T-cell (primary cell): ENCODE measurements around the gene SACS. TPM values are rescaled to one million over a fixed set of nuclear protein-coding genes. Genes with fewer than 3 reads are reported as not detected.

ENCODE experiments used
- ATAC-seq, 4 experiments: fragments of 200-7000 bp in 3 of 4; fragments of 150-1000 bp in 1 of 4; cut with Tn5 transposase; replicated peaks in 1 of 4; 1 replicate in 3 of 4; 2 replicates in 1 of 4; pipeline ENCODE4 v1.10.0; 2021; ENCODE audit warnings: moderate library complexity in 3 of 4, mild to moderate bottlenecking in 2 of 4, moderate number of reproducible peaks in 1 of 4
- CTCF ChIA-PET, 2 donors: fragments of 300-600 bp; sonication (Branson Sonifier 250); formaldehyde crosslinking; loops; one replicate each; lab custom pipeline; 2022; ENCODE audit warnings: antibody characterized with exemption in 2 of 2; lab: Charles Lee
- POLR2A ChIA-PET, 2 donors: fragments of 300-600 bp; sonication (Branson Sonifier 250); formaldehyde crosslinking; loops; one replicate each; lab custom pipeline; 2022; ENCODE audit warnings: antibody characterized with exemption in 2 of 2; lab: Charles Lee
- DNase-seq, 35 experiments: peaks; one replicate each; pipeline versions ENCODE4 v3.0.0 to v3.0.0-alpha.2; 2013 to 2023
- H3K27ac ChIP-seq: one replicate; pipeline ENCODE4 v1.5.1; 2013; ENCODE audit warnings: low read length
- H3K27me3 ChIP-seq, 2 experiments: replicated peaks in 1 of 2; 1 replicate in 1 of 2; 2 replicates in 1 of 2; pipeline versions ENCODE4 v1.6.1 to v1.7.0; 2013; ENCODE audit warnings: low read length in 1 of 2, mixed read lengths in 1 of 2; ENCODE audit not compliant: control insufficient read depth in 2 of 2, insufficient read depth in 2 of 2; ENCODE audit errors: extremely low read depth in 1 of 2
- H3K36me3 ChIP-seq, 2 donors: 1 replicate in 1 of 2; 2 replicates in 1 of 2; pipeline versions ENCODE4 v1.6.1 to v1.7.0; 2013; ENCODE audit warnings: low read length in 1 of 2; ENCODE audit not compliant: control insufficient read depth in 2 of 2, insufficient read depth in 1 of 2; ENCODE audit errors: extremely low read depth in 1 of 2
- H3K4me1 ChIP-seq, 2 experiments: 1 replicate in 1 of 2; 2 replicates in 1 of 2; pipeline versions ENCODE4 v1.6.1 to v1.7.0; 2013; ENCODE audit warnings: low read length in 2 of 2, mixed read lengths in 1 of 2; ENCODE audit not compliant: insufficient read depth in 2 of 2, control insufficient read depth in 1 of 2; ENCODE audit errors: extremely low read depth in 1 of 2
- H3K4me3 ChIP-seq, 2 donors: 1 replicate in 1 of 2; 2 replicates in 1 of 2; pipeline versions ENCODE4 v1.5.1 to v1.7.0; 2013; ENCODE audit warnings: mild to moderate bottlenecking in 2 of 2, low read length in 1 of 2, moderate library complexity in 1 of 2; ENCODE audit not compliant: control insufficient read depth in 1 of 2; ENCODE audit errors: extremely low read depth in 1 of 2
- H3K9me3 ChIP-seq: 2 replicates; pipeline ENCODE4 v1.7.0; 2013
- H3K27ac Mint-ChIP-seq, 2 donors: one replicate each; pipeline ENCODE4 v1.8.0; 2020 to 2021; ENCODE audit warnings: mild to moderate bottlenecking in 2 of 2, mixed read lengths in 2 of 2
- H3K27me3 Mint-ChIP-seq, 2 donors: one replicate each; pipeline ENCODE4 v1.8.0; 2021 to 2022; ENCODE audit warnings: mixed read lengths in 2 of 2
- H3K36me3 Mint-ChIP-seq: one replicate; pipeline ENCODE4 v1.8.0; 2021; ENCODE audit warnings: mixed read lengths
- H3K4me1 Mint-ChIP-seq, 3 donors: one replicate each; pipeline ENCODE4 v1.8.0; 2020 to 2022; ENCODE audit warnings: mixed read lengths in 3 of 3, mild to moderate bottlenecking in 1 of 3
- H3K4me3 Mint-ChIP-seq, 3 donors: one replicate each; pipeline ENCODE4 v1.8.0; 2020 to 2022; ENCODE audit warnings: mild to moderate bottlenecking in 3 of 3, mixed read lengths in 3 of 3, moderate library complexity in 3 of 3
- H3K9me3 Mint-ChIP-seq, 3 donors: one replicate each; pipeline ENCODE4 v1.8.0; 2020 to 2022; ENCODE audit warnings: mixed read lengths in 3 of 3
- WGBS: methylation state at CpG from one replicate; pipeline ENCODE4 v1.1.5; 2013; ENCODE audit warnings: missing lambda C conversion rate; ENCODE audit not compliant: insufficient coverage; 5-methylcytosine and 5-hydroxymethylcytosine counted together
- total RNA-seq, 35 experiments: library from RNA in 6 of 35; stranded (reverse) in 6 of 35; fragments of 120-200 nt in 1 of 35; gene quantifications; one replicate each; pipeline versions ENCODE4 v1.2.1 to v1.2.4 and lab custom pipeline; 2013 to 2026

SACS gene
- total RNA-seq, 5 donors from 2014 or later (not counting 1 experiment from before 2014, with no cell fraction given) = 17.6 to 28.6 (median 27.3) TPM

DNA sequence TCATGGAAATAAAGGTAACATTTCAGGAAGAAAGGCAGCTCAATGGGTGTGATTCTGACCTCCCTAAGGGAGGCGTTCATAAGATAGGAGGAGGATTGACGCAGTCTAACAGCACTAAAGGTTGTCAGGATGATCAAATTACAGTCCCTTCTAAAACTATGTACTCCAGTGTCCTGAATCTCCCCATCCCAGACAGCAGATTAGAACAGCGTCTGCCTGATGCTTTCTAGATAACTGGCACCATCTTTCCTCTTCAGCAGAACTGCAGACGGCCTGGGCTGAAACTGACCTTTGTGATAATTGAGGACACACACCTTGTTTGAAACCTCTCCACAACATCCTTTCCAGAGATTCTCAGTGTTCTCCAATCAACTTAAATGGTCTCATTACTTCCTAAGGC, 25.5 kb upstream of the SACS start:
- ATAC-seq = no peak
- POLR2A ChIA-PET = no interaction called here

DNA sequence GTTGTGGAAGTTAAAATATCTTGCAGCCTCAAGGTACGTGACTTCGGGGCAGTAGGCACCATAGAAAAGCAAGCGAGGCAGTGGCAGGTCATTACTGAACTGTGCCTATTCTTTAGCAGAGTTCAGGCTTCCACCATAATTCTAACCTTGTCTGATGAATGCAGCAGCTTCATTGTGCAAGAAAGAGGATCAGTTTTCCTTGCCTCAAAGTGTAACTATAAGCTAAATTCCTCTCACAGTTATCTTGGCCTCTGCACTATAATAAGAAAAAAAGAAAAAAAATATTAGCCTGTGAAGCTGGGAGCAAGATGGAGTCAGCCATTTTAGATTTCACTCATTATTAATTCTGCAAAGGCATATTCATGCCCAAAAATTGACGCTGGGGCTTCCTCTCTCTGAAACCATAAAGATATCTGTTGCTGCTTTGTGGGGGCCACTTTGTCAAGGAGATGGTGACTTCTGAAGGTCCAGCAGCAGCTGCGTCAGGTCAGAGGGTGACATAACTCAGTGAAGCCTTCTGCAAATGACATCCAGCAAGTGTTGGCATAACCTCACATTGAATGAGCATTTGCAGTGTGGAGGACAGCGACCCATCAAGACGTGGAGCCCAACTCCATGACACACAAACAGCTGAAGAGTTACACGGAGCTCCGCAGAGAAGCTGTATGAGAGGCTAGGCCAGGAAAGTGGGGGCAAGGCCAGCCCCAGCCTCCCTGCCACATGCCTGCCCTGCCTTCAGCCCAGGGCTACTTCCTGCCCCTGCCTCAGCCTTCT, 23.1 kb upstream of the SACS start:
- H3K4me3 Mint-ChIP-seq = no peak overlapping the region
- CTCF ChIA-PET = interaction anchor here in 1 of 2 donors (0.6 kb wide), 1 partner anchor 25 kb away, joined by 3 read pairs; no protein-coding TSS in a partner anchor

More for the DNA sequence above, 25.5 kb upstream of the SACS start:
- Mint-ChIP-seq H3K27ac (no peak overlapping the region), H3K4me3 (no peak overlapping the region), H3K27me3 (peaks cover 0 to 17% of the 10 kb centered on the region in 2 donors), H3K9me3 (no peaks in the 10 kb centered on the region), H3K4me1 (no peaks in the 10 kb centered on the region), H3K36me3 (no peaks in the 10 kb centered on the region)
- H3K4me3 ChIP-seq = no peak overlapping the region
- CTCF ChIA-PET = no interaction called here
- no peak for DNase-seq
- H3K9me3 ChIP-seq = no peaks in the 10 kb centered on the region
- 87% methylated on average over 3 of the region's 4 CpGs for WGBS
- no peaks in the 10 kb centered on the region for H3K36me3 ChIP-seq
- no peak overlapping the region for H3K27ac ChIP-seq
- H3K4me1 ChIP-seq = no peaks in the 10 kb centered on the region
- peaks cover 0 to 5% of the 10 kb centered on the region in 2 experiments for H3K27me3 ChIP-seq

DNA sequence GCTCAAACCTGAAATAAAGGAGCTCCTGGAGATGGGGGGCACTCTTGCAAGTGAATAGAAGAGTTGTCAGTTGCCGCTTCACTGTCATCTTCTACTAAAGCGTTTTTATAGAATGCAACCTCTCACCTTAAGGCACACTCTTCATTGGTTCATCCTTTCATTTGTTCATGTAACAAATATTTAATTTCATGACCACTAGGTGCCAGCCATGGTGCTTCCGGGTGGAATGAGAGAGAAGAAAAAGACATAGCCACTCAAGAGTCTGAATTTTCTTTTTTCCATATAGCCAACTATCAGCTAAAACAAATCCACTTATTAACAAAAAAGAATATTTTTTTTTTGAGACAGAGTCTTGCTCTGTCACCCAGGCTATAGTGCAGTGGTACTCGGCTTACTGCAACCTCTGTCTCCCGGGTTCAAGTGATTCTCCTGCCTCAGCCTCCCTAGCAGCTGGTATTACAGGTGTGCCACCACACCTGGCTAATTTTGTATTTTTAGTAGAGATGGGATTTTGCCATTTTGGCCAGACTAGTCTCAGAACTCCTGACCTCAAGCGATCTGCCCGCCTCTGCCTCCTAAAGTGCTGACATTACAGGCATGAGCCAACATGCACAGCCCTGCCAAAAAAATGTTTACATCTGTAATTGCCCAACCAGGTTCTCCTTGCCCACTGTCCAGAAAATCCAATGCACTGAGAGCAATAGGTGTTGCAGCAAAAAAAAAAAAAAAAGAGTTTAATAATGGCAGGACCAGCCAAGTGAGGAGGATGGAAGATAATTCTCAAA, 22.1 kb upstream of the SACS start:
- CTCF ChIA-PET = interaction anchor here in 1 of 2 donors (0.6 kb wide), 1 partner anchor 37 kb away, joined by 9 read pairs; no protein-coding TSS in a partner anchor

More for the DNA sequence above, 23.1 kb upstream of the SACS start:
- H3K36me3 ChIP-seq = no peaks in the 10 kb centered on the region
- Mint-ChIP-seq H3K36me3 (no peaks in the 10 kb centered on the region), H3K27me3 (peaks cover 0 to 15% of the 10 kb centered on the region in 2 donors), H3K4me1 (no peaks in the 10 kb centered on the region), H3K9me3 (no peaks in the 10 kb centered on the region), H3K27ac (no peak overlapping the region)
- H3K4me3 ChIP-seq = no peak overlapping the region
- no peak for DNase-seq
- 95% methylated on average over 8 of the region's 9 CpGs for WGBS
- POLR2A ChIA-PET = no interaction called here
- no peak overlapping the region for H3K27ac ChIP-seq
- no peak for ATAC-seq
- no peaks in the 10 kb centered on the region for H3K9me3 ChIP-seq
- peaks cover 0 to 7% of the 10 kb centered on the region in 2 experiments for H3K27me3 ChIP-seq
- no peaks in the 10 kb centered on the region for H3K4me1 ChIP-seq

DNA sequence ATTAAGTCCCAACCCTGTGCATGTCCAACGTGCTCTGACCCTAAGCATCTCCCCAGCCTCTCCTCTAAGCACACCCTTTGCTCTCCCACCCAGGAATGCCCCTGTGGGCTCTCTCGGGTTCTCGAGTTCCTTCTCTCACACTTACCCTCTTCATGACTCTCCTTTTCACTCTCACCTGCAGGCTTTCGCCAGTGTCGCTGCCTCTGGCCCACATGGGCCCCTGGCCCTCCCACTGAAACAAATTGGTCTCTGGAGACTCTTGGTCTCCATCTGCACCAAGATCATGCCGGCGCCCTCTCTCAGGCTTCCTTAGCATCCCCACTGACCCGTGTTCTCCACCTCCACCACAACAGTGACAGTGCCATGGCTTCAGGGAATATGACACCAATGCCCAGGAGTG, 19.6 kb upstream of the SACS start:
- Mint-ChIP-seq H3K4me3 (no peak overlapping the region), H3K27ac (no peak overlapping the region), H3K27me3 (peaks cover 0 to 12% of the 10 kb centered on the region in 2 donors), H3K9me3 (no peaks in the 10 kb centered on the region), H3K4me1 (no peaks in the 10 kb centered on the region), H3K36me3 (no peaks in the 10 kb centered on the region)
- Histone ChIP-seq H3K27ac (no peak overlapping the region), H3K4me1 (no peaks in the 10 kb centered on the region), H3K27me3 (peaks cover 0 to 7% of the 10 kb centered on the region in 2 experiments), H3K4me3 (no peak overlapping the region), H3K9me3 (no peaks in the 10 kb centered on the region), H3K36me3 (no peaks in the 10 kb centered on the region)
- DNase-seq (no peak), ATAC-seq (no peak)
- WGBS = 70% methylated on average over 5 of the region's 8 CpGs
- ChIA-PET CTCF (no interaction called here), POLR2A (no interaction called here)

More for the DNA sequence above, 22.1 kb upstream of the SACS start:
- Mint-ChIP-seq H3K4me1 (no peaks in the 10 kb centered on the region), H3K27me3 (peaks cover 0 to 12% of the 10 kb centered on the region in 2 donors), H3K27ac (no peak overlapping the region), H3K36me3 (no peaks in the 10 kb centered on the region), H3K4me3 (no peak overlapping the region), H3K9me3 (no peaks in the 10 kb centered on the region)
- no peak for ATAC-seq
- no peak overlapping the region for H3K27ac ChIP-seq
- H3K27me3 ChIP-seq = peaks cover 0 to 7% of the 10 kb centered on the region in 2 experiments
- H3K9me3 ChIP-seq = no peaks in the 10 kb centered on the region
- no peak overlapping the region for H3K4me3 ChIP-seq
- POLR2A ChIA-PET = no interaction called here
- WGBS = 85% methylated on average over 4 of the region's 7 CpGs
- H3K36me3 ChIP-seq = no peaks in the 10 kb centered on the region
- H3K4me1 ChIP-seq = no peaks in the 10 kb centered on the region
- DNase-seq = no peak

DNA sequence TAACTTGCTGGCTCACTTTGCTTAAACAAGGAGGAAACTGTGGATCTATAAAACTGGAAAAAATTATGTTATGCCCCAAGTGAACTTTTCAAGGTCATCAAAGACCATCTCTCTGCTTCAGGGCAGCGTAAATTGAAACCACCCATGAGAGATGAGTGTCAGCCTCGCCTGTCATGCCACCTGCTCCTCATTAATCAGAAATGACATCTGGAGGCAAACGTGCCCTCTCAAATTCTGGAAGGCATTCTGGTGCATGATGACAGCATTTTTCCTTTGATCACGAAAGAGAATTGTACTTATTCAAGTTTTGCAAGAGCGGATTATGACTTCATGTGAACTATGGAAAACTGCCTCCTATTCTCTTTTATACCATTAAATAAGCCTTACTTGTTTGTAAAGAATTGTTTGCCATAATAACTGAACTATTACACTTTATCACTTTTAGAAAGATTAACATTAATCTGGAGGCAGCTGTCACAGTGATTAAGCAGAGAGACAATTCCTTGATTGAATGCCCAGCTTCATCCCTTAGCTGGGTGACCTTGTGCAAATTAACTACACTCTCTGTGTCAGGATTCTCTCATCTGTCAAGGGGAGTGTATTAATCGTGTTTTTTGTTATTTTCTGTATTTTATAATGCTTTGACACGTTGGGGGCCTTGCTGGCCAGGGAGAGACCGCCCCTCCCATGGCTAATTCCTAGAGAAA, 17.0 kb upstream of the SACS start:
- ChIA-PET CTCF (no interaction called here), POLR2A (no interaction called here)
- Mint-ChIP-seq H3K4me3 (no peak overlapping the region), H3K27ac (no peak overlapping the region), H3K27me3 (peaks cover 0 to 7% of the 10 kb centered on the region in 2 donors), H3K9me3 (no peaks in the 10 kb centered on the region), H3K36me3 (no peaks in the 10 kb centered on the region), H3K4me1 (no peaks in the 10 kb centered on the region)
- Histone ChIP-seq H3K9me3 (no peaks in the 10 kb centered on the region), H3K27ac (no peak overlapping the region), H3K36me3 (no peaks in the 10 kb centered on the region), H3K27me3 (peaks cover 0 to 7% of the 10 kb centered on the region in 2 experiments), H3K4me3 (no peak overlapping the region), H3K4me1 (no peaks in the 10 kb centered on the region)
- 48% methylated on average over 3 of the region's 8 CpGs for WGBS
- no peak for ATAC-seq
- no peak for DNase-seq
